A673 (cell line): ENCODE data around the gene RNF123. TPM values are rescaled to one million over a fixed set of nuclear protein-coding genes. Genes with fewer than 3 reads are reported as not detected.
"Not testable (repeated sequence)": the region's sequence is repeated elsewhere in the genome, so short reads cannot be mapped to it uniquely, and the experiment has no call there.

Experiments
- BruUV-seq: library from RNA; stranded (reverse); fragments of 400-500 nt; replicated peaks from 2 replicates; lab custom pipeline; 2021; lab: Mats Ljungman, UMichigan
- CTCF ChIA-PET: fragments of 300-600 bp; sonication (Branson Sonifier 250); formaldehyde crosslinking; loops from one replicate; lab custom pipeline; 2022; ENCODE audit warnings: antibody characterized with exemption; lab: Charles Lee
- POLR2A ChIA-PET: fragments of 300-600 bp; sonication (Branson Sonifier 250); formaldehyde crosslinking; loops from one replicate; lab custom pipeline; 2022; ENCODE audit warnings: antibody characterized with exemption; ENCODE audit not compliant: low non-redundant PET; lab: Charles Lee
- DNase-seq: peaks from one replicate; pipeline ENCODE4 v3.0.0-alpha.2; 2015; ENCODE audit warnings: low spot score
- H3K27ac ChIP-seq: fragments of 200-600 bp; sonication (generic); 2 replicates; pipeline ENCODE4 v1.5.1; 2016; ENCODE audit warnings: mixed run types, low read depth, mild to moderate bottlenecking, mixed read lengths, antibody characterized with exemption, low read length; ENCODE audit not compliant: poor library complexity, severe bottlenecking
- H3K27me3 ChIP-seq: fragments of 200-600 bp; sonication (generic); replicated peaks from 2 replicates; pipeline ENCODE4 v1.6.1; 2017; ENCODE audit warnings: mixed run types, low read depth, mild to moderate bottlenecking, mixed read lengths, antibody characterized with exemption, low read length; ENCODE audit not compliant: insufficient read depth, poor library complexity
- H3K36me3 ChIP-seq: fragments of 200-600 bp; sonication (generic); 2 replicates; pipeline ENCODE4 v1.6.1; 2016; ENCODE audit warnings: mixed run types, mild to moderate bottlenecking, mixed read lengths, antibody characterized with exemption, low read length; ENCODE audit not compliant: insufficient read depth, poor library complexity, severe bottlenecking
- H3K4me1 ChIP-seq: fragments of 200-600 bp; sonication (generic); 2 replicates; pipeline ENCODE4 v1.6.1; 2017; ENCODE audit warnings: mixed run types, mild to moderate bottlenecking, mixed read lengths, antibody characterized with exemption, low read length; ENCODE audit not compliant: insufficient read depth, poor library complexity, severe bottlenecking
- H3K4me3 ChIP-seq: fragments of 200-600 bp; sonication (generic); 2 replicates; pipeline ENCODE4 v1.5.1; 2016; ENCODE audit warnings: low read depth, mixed run types, mild to moderate bottlenecking, mixed read lengths, low read length; ENCODE audit not compliant: poor library complexity, severe bottlenecking
- H3K9me3 ChIP-seq: fragments of 200-600 bp; sonication (generic); 2 replicates; pipeline ENCODE4 v1.6.1; 2016; ENCODE audit warnings: mixed run types, low read depth, mild to moderate bottlenecking, mixed read lengths, antibody characterized with exemption, low read length; ENCODE audit not compliant: poor library complexity, severe bottlenecking
- intact Hi-C: fragments of 100-400 bp; cut with micrococcal nuclease; formaldehyde crosslinking; loops from one replicate; pipeline ENCODE4 v1.10.0; 2022; ENCODE audit not compliant: unreplicated experiment
- total RNA-seq: library from RNA; stranded (reverse); gene quantifications from 2 replicates; pipeline ENCODE4 v1.2.3, GENCODE V29; 2021

The RNF123 gene
- total RNA-seq, 1 experiment from 2014 or later: 31.5 TPM

DNA sequence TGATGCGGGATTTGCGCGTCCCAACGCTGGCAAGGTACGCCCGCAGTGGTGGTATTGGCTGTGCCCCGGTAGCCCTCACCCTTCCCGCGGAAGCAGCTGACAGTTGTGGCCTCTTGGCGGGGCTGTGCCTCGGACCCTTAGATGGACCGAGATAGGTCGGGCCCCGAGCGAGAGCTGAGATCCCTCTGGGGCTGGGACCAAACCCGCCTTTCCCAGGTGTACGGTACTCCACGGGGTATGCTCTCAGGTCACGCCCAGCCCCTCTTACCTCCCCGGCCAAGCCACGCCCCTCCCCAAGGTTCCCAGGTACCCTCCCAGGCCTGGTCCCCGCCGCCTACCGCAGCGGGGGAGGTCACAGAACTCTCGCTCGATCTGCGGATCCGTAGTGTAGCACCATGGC is 3.0 kb upstream of the RNF123 start:
- DNase-seq, H3K27ac ChIP-seq, H3K9me3 ChIP-seq, POLR2A ChIA-PET, BruUV-seq, intact Hi-C loops, CTCF ChIA-PET, H3K36me3 ChIP-seq, H3K27me3 ChIP-seq, H3K4me1 ChIP-seq: not testable (repeated sequence)
- peak overlapping the region; percentile 12 for H3K4me3 ChIP-seq

DNA sequence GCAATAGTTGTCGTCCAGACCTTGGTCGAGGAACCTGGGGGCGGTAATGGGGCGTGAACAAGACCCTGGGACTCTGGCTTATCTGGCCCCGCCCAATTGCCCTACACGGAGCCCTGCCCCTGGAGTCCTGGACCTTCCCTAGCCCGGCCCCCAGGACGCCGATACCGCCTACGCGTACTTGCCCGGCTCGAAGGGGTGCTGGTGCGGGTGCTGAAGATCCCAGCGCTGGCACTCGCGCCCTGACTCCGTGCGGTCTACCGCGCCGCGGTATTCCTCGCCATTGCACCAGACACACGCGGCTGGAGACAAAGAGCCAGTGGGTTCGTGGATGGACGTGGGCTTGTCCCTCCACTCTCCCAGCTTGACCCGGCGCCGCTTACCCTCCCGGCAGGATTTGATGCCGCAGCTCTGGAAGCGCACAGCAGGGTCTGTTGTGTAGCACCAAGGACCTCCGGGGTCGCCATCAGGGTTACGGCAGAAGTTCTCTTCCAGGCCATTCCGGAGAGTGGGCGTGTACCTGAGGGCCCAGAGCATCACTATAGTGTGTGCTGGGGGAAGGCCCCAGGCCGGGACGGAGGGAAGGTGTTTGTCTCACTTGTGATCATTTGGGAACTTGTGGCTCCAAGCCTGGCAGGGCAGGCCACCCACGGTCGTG is 2.5 kb upstream of the RNF123 start:
- POLR2A ChIA-PET, H3K36me3 ChIP-seq, H3K27ac ChIP-seq, H3K27me3 ChIP-seq, H3K9me3 ChIP-seq, CTCF ChIA-PET, BruUV-seq, intact Hi-C loops, H3K4me1 ChIP-seq: not testable (repeated sequence)
- peak overlapping the region; percentile 12 for H3K4me3 ChIP-seq
- peak; percentile 29 for DNase-seq

DNA sequence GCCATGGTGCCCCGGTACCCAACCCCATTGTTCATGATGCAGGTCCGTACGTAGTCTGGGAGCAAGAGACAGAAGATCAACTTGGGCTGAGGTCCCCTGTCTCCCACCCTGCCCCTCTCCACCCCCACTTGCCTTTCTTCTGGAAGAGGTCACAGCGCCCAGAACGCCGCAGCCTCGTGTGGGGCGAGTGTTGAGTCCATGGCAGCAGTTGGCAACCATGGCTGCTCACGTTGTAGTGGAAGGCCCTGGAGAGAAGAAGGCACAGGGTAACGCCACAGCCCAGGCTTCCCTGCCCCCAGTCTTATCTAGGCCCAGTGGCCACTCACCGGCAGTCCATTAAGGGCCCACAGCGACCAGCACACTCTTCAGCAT is 1.9 kb upstream of the RNF123 start:
- DNase-seq, POLR2A ChIA-PET, H3K9me3 ChIP-seq, intact Hi-C loops, H3K4me1 ChIP-seq, BruUV-seq, CTCF ChIA-PET, H3K36me3 ChIP-seq, H3K4me3 ChIP-seq, H3K27me3 ChIP-seq, H3K27ac ChIP-seq: not testable (repeated sequence)

DNA sequence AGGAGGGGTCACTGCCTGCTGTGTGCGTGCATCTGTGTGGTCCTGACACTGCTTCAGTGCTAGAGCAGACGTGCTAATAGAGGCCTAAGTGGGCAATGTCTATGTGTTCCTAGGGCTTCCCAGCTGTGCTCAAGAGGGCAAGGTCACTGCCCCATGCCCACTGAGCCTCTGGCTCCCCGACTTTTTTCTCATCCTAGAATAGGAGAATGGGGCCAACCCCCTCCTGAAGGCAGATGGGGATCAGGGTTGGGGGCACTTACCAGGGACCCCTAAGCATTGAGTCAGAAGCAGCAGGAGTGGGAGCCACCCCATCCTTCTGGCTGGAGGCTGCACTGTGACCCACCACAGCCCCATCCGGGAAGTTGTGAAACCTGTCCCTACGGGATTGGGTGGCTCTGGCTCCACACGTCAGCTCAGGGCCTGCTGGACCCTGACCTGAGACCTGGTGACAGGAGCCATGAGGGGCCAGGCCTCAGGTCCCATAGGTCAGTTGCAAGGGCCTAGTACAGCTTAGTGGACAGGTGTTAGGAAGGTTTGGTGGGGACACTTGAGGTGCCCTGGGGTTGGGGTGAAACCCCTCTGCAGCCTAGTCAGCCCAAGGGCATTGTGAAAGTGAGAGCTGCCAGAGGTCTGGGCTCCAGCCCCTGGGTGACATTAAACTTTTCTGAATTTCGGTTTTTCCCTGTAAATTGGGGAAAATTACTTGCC is 865 bp upstream of the RNF123 start:
- H3K36me3 ChIP-seq, H3K27me3 ChIP-seq, H3K9me3 ChIP-seq, CTCF ChIA-PET, BruUV-seq, intact Hi-C loops, H3K4me1 ChIP-seq, DNase-seq, POLR2A ChIA-PET: not testable (repeated sequence)
- Histone ChIP-seq H3K27ac (peak overlapping the region; percentile 82), H3K4me3 (peak overlapping the region; percentile 82)

DNA sequence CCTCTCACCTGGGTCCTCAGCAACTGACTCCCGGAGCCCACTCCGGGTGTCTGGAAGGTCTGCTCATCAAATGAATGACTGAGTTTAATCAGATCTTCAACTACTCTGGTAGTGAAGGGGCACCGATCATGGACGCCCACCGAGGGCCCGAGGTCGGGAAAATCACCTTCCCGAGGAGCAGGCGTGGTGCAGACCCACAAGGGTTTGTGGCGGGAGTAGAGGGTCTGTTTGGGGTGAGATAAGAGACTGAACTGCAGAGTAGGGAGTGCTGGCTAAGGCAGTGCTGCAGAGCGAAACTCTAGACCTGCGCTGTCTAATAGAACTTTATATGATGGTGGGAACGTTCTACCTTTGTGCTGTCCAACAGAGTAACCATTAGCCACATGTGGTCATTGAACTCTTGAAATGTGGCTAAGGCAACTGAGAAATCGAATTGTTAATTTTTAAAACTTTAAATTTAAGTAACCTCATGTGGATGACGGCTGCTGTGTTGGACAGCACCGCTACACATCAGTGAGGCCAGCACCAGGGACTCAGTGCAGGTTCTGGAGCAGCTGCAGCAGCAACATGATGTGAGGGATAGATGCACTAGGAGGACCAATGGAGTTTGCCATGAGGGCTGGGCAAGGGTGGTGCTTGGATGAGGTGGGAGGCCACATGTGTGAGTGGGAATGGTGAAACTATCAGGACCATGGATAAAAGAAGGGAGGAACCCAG is 709 bp downstream of the RNF123 start:
- H3K27me3 ChIP-seq, intact Hi-C loops, H3K36me3 ChIP-seq, CTCF ChIA-PET, BruUV-seq, POLR2A ChIA-PET, DNase-seq, H3K4me1 ChIP-seq, H3K9me3 ChIP-seq: not testable (repeated sequence)
- H3K4me3 ChIP-seq: peak overlapping the region; percentile 82
- peak overlapping the region; percentile 82 for H3K27ac ChIP-seq

DNA sequence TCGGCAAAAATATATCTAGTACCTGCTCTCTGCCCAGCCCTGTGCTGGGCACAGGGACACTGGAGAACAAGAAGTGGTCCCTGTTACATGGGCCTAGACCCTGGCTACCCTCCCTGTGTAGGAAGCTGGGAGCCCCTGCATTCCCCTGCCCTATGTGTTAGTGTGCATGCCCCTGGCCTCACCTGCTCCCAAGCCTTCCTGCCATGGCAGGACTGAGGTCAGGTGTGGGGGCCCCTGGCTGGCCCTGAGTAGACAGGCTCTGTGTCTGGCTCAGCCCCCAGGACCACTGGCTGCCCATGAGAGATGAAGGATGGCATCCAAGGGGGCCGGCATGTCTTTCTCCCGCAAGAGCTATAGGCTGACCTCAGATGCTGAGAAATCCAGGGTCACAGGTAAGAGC is 1.5 kb downstream of the RNF123 start:
- H3K4me3 ChIP-seq, CTCF ChIA-PET, H3K4me1 ChIP-seq, POLR2A ChIA-PET, H3K9me3 ChIP-seq, H3K36me3 ChIP-seq, DNase-seq, intact Hi-C loops, H3K27me3 ChIP-seq, BruUV-seq, H3K27ac ChIP-seq: not testable (repeated sequence)

DNA sequence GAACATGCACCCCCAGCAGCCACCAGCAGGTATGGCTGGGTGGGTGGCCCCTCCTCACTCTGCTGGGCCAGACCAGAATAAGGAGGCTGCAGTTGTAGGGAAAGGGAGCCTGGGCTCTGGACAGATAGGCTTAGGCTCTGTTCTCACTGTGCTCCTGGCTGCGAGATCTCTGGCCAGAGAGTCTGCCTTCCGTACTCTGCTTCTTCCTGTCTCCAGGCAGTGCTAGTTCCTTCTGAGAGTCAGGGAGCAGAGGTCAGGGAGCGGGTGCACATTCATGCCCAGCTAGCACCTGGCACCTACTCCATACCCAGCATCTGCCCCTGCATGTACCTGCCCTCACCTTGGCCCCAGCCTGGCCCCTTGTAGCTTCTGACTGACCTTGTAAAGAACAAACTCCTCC is 2.1 kb downstream of the RNF123 start:
- intact Hi-C loops, H3K27me3 ChIP-seq, H3K27ac ChIP-seq, H3K4me3 ChIP-seq, DNase-seq, H3K9me3 ChIP-seq, POLR2A ChIA-PET, H3K4me1 ChIP-seq, BruUV-seq, CTCF ChIA-PET, H3K36me3 ChIP-seq: not testable (repeated sequence)
